Astrocyte (in vitro differentiated cells and primary cell): ENCODE results near the gene COA8.

Experiments
- CTCF ChIP-seq: IDR thresholded peaks from 2 replicates; pipeline ENCODE4 v1.5.1; 2011; ENCODE audit warnings: low read depth, mild to moderate bottlenecking, inconsistent platforms, low read length, moderate library complexity; ENCODE audit not compliant: insufficient read depth
- EZH2 ChIP-seq: IDR thresholded peaks from 2 replicates; pipeline ENCODE4 v1.6.1; 2012; ENCODE audit warnings: mild to moderate bottlenecking, low read length, inconsistent platforms; ENCODE audit not compliant: insufficient read depth

- TF ChIP-seq EZH2 (no peak), CTCF (peak; percentile 8)
These were observed 44.4 kb downstream of the COA8 start for GRCh38 chr14:103606963-103607668.
